Vagina (tissue), 2 donors: ENCODE data around the gene CCDC182.

Experiments
- CTCF ChIP-seq, 3 experiments: fragments of 450-650 bp in 2 of 3; fragments of 200-600 bp in 1 of 3; sonication (generic) in 1 of 3; IDR thresholded peaks; one replicate each; pipeline ENCODE4 v1.5.1; 2017 to 2019; ENCODE audit warnings: antibody characterized with exemption in 3 of 3, mild to moderate bottlenecking in 2 of 3, moderate library complexity in 2 of 3
- POLR2A ChIP-seq, 2 donors: fragments of 450-650 bp; IDR thresholded peaks; one replicate each; pipeline ENCODE4 v1.6.1; 2017; ENCODE audit warnings: antibody characterized with exemption in 2 of 2, mild to moderate bottlenecking in 2 of 2, moderate library complexity in 2 of 2
- POLR2AphosphoS5 ChIP-seq, 2 donors: sonication (generic); formaldehyde crosslinking; IDR thresholded peaks; one replicate each; pipeline ENCODE4 v1.9.0; 2017; ENCODE audit warnings: antibody characterized with exemption in 2 of 2, mild to moderate bottlenecking in 2 of 2, low read depth in 1 of 2; ENCODE audit not compliant: insufficient read depth in 1 of 2

- TF ChIP-seq CTCF (IDR thresholded peaks at IDR 0.05) (no peak), POLR2AphosphoS5 (IDR thresholded peaks at IDR 0.05; ENCODE audit: insufficient read depth in 1 of 2, low read depth in 1 of 2) (no peak), POLR2A (IDR thresholded peaks at IDR 0.05) (no peak)
Measured at GRCh38 chr17:57766318-57766943, 21.3 kb upstream of the CCDC182 start.
